CD4-positive, alpha-beta T cell treated with Interleukin-1 beta for 1 hour (primary cell): Measurements from ENCODE around the gene CST4.
"Not testable (repeated sequence)": the region's sequence is repeated elsewhere in the genome, so short reads cannot be mapped to it uniquely, and the experiment has no call there.

Experiments
- DNase-seq, 2 donors: peaks; one replicate each; pipeline ENCODE4 v3.0.0-alpha.2; 2020 to 2022

Gene CST4

GRCh38 chr20:23686046-23686750 lies 2.6 kb downstream of the CST4 start:
- DNase-seq, result no peak

GRCh38 chr20:23685529-23685896 lies 3.3 kb downstream of the CST4 start:
- DNase-seq, result not testable (repeated sequence)

GRCh38 chr20:23684261-23684660 lies 4.6 kb downstream of the CST4 start:
- DNase-seq, result no peak

GRCh38 chr20:23683807-23684206 lies 5.0 kb downstream of the CST4 start:
- no peak for DNase-seq

DNA sequence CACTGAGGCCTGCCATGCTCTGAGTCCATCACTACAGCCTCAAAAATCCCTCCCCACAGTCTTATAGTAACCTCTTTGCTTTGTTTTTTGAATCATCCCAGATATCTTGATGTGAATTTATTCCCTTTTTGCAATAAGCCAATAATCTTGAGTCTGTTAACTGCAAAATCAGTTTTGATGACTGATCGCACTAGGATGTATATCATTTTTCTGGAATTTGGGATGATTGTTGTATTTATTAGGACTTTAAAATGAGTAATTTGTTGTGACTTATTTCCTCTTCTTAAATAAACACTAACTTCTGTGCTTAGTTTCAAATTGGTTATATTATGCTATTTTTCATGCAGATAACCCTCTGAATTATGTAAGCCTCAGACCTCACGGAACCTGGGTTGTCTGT lies 5.6 kb downstream of the CST4 start:
- no peak for DNase-seq

DNA sequence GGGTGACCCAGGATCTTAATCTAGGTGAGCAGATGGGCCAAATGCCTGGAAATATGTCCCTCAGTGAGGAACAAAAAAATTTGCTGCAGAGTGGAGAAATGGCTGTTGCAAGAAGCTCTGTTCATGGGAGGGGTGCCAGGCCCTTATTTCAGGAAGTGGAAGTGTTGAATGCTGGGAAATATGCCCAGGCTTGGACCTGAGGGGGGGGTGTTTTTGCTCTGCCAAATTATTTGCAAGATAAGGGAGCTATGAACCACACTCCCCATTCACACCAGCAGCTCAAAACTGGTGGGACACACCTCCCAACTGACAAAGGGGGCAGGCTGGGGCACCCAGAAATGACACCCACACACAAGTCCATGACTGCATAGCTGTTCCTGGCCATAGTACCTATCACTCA lies 8.7 kb downstream of the CST4 start:
- DNase-seq, result no peak

DNA sequence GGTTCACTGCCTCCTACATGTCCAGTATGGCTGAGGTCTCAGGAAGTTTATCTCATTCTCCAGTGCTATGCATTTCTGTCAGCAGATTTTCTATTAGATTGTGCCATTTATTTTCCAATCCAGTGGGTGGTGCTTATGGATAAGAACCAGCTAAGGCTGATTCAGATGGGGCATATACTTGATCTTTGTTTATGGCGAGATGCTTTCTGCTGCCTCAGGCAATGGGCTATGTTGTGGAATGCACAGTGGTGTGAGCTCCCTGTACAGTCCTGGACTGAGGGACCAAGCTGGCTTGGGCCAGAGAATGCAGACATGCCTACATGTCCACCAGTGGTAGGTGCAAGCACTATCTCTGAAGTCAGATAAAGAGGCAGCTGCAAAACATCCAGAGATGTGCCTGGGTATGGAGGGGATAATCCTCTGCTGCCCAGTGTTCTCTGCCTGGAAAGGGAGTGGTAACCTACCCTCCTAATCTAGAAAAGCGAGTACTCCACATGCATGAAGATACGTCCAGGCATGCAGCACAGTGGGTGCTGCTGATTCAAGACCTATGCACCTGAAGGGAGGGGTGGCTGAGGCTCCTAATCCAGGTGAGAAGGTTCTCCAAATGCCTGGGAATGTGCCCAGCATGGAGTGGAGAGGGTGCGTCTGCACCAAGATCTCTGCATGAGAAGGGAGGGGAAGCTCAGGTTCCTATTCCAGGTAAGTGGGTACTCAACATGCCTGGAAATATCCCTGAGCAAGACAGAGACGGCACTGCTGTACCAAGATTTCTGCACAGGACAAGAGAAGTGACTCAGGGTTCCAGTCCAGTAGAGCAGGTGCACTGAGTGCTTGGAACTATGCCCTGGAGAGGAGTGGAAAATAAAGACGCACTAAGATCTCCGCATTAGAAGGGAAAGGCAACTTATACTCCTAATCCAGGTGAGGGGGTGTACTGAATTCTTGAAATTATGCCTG lies 9.4 kb downstream of the CST4 start:
- DNase-seq, result no peak

- no peak for DNase-seq
Measured at GRCh38 chr20:23673209-23673608, 15.6 kb downstream of the CST4 start.

- DNase-seq, result no peak
Measured at GRCh38 chr20:23672158-23672557, 16.7 kb downstream of the CST4 start.

DNA sequence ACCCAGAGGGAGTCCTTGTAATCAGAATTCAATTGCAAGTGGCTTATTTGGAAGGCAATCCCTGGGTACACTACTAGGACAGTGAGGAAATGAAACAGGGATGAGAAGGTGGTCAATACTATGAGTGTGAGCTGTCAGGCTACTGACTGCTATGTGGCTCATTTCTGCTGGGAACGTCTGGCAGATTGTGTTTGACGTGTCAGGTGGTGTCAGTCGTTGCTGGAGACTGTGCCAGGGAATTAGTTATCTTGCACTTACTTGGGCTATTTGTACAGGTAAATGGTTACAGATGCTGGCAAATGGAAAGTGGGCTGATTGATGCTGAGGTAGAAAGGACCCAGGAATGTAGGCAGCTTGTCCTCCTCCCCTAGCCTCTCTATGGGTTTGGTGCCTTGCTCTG lies 17.4 kb downstream of the CST4 start:
- no peak for DNase-seq

- no peak for DNase-seq
Measured at GRCh38 chr20:23670361-23670760, 18.5 kb downstream of the CST4 start.

DNA sequence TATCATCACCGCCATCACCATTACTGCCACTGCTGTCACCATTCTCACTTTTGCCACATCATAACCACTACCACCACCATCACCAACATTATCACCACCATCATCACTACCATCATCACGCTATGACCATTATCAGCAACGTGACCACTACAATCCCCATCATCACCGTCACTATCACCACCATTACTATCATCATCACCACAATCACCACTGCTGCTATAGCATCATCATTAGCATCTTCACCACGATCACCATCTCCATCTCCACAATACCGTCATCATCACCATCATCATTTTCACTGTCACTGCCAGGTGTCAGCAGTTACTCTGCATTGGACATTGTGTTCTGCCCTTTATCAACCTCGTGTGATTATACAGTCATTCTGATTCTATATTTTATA lies 19.0 kb downstream of the CST4 start:
- no peak for DNase-seq

DNA sequence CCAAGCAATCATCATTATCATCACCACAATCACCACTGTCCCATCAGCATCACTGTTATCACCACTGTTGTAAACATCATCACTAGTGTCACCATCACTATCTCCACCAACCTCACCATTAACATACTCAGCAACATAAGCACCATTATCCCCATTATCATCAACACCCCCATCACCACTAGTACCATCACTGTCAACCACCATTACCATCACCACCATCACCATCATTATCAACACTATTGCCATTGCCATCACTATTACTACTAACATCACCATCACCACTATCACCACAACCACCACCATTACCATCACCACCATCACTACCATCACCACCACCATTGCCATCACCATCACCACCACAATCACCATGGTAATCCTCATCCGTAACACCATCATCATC lies 19.5 kb downstream of the CST4 start:
- no peak for DNase-seq

DNA sequence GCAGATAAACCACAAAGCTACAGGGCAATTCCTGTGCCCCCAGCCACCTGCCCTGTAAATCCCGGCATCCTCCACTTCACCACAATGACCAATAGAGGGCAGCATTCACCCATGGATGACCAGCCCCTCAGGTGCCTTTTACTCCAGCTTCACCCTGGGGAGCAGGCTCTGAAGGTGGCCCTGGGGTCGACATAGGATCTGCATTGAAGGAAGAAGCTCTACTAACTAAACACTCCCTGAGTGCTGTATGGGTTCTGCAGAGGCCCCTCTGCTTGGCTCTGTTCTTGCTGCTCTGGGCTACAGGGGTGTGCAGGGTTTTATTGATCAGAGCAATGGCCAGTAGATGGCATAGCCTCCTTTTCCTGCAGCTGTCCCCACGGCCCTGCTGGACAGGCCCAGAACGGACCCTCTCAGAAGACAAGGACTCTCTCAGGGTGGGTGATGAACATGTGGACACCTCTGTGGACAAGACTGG lies 20.3 kb downstream of the CST4 start:
- DNase-seq, result peak; percentile 36 to 41

GRCh38 chr20:23667666-23668065 lies 21.2 kb downstream of the CST4 start:
- no peak for DNase-seq

DNA sequence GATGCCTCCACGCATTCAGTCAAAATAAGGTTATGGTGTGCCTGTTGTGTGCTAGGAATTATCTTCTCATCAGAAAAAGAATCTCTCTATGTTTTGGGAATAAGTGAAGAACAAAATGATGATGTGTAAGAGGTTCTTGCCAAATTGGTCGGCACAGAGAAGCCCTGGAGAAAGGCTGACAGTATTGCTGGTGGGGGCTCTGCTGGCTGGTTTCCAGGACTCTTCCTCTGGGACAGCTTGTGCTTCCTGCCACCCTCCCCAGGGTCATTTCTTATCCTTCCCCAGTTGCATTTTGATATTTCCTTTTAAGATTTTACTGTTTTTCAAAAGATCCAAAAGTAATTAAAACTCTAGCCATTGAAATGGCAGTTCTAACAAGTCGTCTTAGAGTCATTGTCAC lies 22.1 kb downstream of the CST4 start:
- DNase-seq, result no peak

- DNase-seq, result no peak
Measured at GRCh38 chr20:23666189-23666588, 22.6 kb downstream of the CST4 start.

DNA sequence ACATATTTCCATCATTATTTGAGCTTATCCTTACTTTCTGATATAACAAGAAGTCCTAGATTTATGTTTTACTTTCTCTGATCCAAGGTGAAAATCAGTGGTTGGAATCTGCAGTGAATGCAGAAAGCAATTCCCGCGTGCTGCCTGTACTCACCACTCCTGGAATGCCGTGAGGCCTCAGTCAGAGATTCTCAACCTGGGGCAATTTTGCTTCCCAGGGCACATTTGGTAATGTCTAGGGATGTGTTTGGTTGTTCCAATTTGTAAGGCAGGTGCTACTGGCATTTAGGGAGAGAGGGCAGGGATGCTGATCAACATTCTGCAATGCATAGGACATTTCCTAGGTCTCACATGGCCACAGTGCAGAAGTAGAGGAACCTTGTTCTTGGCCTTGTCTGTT lies 23.9 kb downstream of the CST4 start:
- DNase-seq, result no peak

DNA sequence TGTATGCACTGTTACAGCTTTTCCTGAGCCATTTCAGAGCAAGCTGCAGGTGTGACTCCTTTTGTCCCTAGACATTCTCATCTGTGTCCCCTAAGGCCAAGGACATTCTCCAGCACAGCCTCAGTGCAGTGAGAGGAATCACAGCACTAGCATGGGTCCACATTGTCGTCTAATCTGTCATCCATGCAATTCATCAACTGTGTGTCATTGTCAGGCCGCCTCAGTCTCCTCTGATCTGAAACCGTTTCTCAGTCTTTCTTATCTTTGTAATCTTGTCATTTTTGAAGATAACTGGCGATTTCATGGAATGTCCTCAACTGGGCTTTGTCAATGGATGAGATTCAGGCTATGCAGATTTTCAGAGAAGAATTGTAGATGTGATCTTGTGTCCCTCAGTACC lies 24.8 kb downstream of the CST4 start:
- not testable (repeated sequence) for DNase-seq

- no peak for DNase-seq
Measured at GRCh38 chr20:23663180-23663579, 25.7 kb downstream of the CST4 start.

- DNase-seq, result no peak
Measured at GRCh38 chr20:23662276-23662870, 26.5 kb downstream of the CST4 start.

DNA sequence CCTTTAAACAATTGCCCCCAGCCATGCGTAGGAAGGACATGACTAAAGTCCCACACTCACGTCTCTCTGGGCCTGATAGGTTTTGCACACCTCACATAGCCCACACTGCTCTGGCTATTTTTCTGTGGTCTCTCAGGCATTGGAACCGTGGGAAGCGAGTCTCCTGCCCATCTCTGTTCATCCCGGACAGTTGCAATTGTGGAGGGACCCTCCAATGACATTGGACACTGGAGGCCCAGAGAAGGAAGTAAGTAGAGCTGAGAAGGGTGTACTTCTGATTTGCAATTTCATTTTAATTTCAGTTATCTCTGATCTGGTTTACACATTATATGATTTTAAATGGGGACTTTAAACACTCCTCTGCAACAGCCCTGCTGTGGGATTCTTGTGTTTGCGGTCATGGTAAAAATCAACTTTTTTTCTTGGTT lies 27.8 kb downstream of the CST4 start:
- no peak for DNase-seq

DNA sequence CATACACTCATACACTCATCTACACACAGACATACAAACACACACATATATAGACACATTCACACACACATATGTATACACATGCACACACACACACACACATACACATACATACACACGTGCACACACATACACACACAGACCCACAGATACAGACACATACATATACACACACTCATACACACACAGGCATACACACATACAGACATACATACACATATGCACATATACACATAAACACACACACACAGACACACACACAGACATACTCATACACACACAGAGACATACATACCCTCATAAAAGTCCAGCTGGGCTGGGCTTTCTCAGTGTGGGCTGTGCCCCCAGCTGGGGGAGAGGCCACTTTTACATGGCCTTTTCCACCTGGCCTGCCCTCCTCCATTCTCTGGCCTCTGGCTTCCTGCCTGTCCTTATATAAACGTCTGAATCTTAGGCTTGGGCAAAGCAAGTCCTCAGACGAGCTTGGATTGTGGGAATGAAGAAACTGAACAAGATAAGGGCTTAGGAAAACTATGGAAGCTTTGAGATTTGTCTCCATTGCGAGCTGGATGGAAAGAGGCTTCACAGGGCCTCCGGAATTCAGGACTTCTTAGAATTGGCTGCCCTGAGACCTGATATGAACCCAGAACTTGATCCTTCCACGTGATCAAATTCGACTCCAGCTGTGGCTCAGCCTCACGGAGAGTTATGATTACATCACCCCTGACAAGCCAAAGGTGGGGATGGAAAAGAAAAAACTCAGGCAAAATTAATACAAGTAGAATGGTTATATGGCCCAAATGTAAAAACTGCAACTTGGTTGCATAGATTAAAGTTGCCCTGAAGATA lies 28.6 kb downstream of the CST4 start:
- DNase-seq, result no peak
